ENCODE data around the gene PTK7.

The PTK7 gene

DNA sequence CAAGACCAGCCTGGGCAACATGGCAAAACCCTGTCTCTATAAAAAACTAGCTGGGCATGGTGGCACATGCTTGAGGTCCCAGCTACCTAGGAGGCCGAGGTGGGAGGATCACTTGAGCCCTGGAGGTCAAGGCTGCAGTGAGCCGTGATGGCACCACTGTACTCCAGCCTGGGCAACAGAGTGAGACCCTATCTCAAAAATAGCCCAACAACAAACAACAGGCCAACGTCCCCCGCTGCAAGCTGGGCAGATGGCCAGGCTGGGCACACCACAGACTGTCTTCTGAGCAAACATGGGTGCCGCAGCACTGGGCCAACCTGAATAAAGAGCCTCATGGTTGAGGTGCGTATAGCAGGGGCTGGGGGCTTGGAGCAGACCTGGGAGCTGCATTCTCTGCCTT lies 48.4 kb downstream of the PTK7 start:
- TF ChIP-seq, protein P1, sequence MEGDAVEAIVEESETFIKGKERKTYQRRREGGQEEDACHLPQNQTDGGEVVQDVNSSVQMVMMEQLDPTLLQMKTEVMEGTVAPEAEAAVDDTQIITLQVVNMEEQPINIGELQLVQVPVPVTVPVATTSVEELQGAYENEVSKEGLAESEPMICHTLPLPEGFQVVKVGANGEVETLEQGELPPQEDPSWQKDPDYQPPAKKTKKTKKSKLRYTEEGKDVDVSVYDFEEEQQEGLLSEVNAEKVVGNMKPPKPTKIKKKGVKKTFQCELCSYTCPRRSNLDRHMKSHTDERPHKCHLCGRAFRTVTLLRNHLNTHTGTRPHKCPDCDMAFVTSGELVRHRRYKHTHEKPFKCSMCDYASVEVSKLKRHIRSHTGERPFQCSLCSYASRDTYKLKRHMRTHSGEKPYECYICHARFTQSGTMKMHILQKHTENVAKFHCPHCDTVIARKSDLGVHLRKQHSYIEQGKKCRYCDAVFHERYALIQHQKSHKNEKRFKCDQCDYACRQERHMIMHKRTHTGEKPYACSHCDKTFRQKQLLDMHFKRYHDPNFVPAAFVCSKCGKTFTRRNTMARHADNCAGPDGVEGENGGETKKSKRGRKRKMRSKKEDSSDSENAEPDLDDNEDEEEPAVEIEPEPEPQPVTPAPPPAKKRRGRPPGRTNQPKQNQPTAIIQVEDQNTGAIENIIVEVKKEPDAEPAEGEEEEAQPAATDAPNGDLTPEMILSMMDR (IDR thresholded peaks at IDR 0.05; ENCODE audit: poor library complexity, severe bottlenecking), result no peak
- H3K9me3 ChIP-seq (ENCODE audit: severe bottlenecking), result no peaks in the 10 kb centered on the region
- H3K4me3 ChIP-seq (ENCODE audit: severe bottlenecking), result no peak overlapping the region
- H3K27ac ChIP-seq (ENCODE audit: poor library complexity, severe bottlenecking), result no peak overlapping the region
- ATAC-seq (ENCODE audit: low read depth) (no peak), DNase-seq (ENCODE audit: low spot score) (no peak)
- H3K27me3 ChIP-seq (ENCODE audit: insufficient read depth, poor library complexity, severe bottlenecking), result no peaks in the 10 kb centered on the region
- peaks cover 34% of the 10 kb centered on the region for H3K4me1 ChIP-seq (ENCODE audit: insufficient read depth, poor library complexity, severe bottlenecking)
- H3K36me3 ChIP-seq (ENCODE audit: low read depth), result peaks cover under 1% of the 10 kb centered on the region; the same call in 1 of the 2 replicates

DNA sequence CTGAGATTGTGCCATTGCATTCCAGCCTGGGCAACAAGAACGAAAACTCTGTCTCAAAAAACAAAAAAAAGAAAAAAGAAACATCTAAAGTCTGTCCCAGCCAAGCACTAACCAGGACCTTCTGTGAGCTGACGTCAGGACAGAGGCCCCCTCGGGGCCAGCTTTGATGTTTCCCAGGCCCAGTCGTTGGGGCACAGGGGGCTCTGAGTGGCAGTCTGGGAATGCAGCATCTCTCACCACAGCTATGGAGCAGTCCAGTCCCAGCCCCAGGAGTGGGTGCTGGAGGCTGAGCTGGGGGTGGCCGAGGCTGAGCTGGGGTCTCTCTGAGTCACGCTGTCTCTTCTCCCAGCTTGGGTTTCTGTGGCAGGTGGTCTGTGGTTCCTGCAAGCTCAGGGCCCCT lies 49.0 kb downstream of the PTK7 start:
- H3K27ac ChIP-seq (ENCODE audit: poor library complexity, severe bottlenecking), result no peak overlapping the region
- no peak for DNase-seq (ENCODE audit: low spot score)
- H3K9me3 ChIP-seq (ENCODE audit: severe bottlenecking), result no peaks in the 10 kb centered on the region
- H3K27me3 ChIP-seq (ENCODE audit: insufficient read depth, poor library complexity, severe bottlenecking), result no peaks in the 10 kb centered on the region
- peaks cover 3% of the 10 kb centered on the region; the same call in 1 of the 2 replicates for H3K36me3 ChIP-seq (ENCODE audit: low read depth)
- H3K4me1 ChIP-seq (ENCODE audit: insufficient read depth, poor library complexity, severe bottlenecking), result peaks cover 34% of the 10 kb centered on the region
- no peak for ATAC-seq (ENCODE audit: low read depth)
- no peak overlapping the region for H3K4me3 ChIP-seq (ENCODE audit: severe bottlenecking)
- TF ChIP-seq, protein P1 (IDR thresholded peaks at IDR 0.05; ENCODE audit: poor library complexity, severe bottlenecking), result no peak

DNA sequence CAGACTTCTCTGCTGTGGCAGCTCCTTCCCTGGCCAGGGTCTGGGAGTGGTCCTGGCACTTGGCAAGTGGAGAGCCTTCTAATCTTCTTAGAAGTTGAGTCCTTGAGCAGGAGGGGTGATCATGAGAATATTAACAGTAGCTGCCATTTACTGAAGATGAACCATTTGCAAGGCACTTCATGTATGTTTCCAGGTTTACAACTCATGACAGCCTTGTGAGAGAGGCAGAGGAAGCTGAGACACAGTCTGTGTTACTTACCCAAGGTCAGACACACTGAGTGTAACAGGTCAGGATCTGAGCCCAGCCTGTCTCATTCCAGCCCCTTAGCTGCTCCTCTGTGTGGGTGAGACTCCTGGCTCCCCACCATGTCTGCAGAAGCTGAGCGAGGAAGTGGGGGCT lies 49.4 kb downstream of the PTK7 start:
- Histone ChIP-seq H3K4me3 (ENCODE audit: severe bottlenecking) (no peak overlapping the region), H3K27ac (ENCODE audit: poor library complexity, severe bottlenecking) (no peak overlapping the region), H3K4me1 (ENCODE audit: insufficient read depth, poor library complexity, severe bottlenecking) (peaks cover 30% of the 10 kb centered on the region), H3K27me3 (ENCODE audit: insufficient read depth, poor library complexity, severe bottlenecking) (no peaks in the 10 kb centered on the region), H3K36me3 (ENCODE audit: low read depth) (peaks cover 6% of the 10 kb centered on the region; the same call in 1 of the 2 replicates), H3K9me3 (ENCODE audit: severe bottlenecking) (no peaks in the 10 kb centered on the region)
- no peak for ATAC-seq (ENCODE audit: low read depth)
- no peak for DNase-seq (ENCODE audit: low spot score)
- TF ChIP-seq, protein P1 (IDR thresholded peaks at IDR 0.05; ENCODE audit: poor library complexity, severe bottlenecking), result no peak

DNA sequence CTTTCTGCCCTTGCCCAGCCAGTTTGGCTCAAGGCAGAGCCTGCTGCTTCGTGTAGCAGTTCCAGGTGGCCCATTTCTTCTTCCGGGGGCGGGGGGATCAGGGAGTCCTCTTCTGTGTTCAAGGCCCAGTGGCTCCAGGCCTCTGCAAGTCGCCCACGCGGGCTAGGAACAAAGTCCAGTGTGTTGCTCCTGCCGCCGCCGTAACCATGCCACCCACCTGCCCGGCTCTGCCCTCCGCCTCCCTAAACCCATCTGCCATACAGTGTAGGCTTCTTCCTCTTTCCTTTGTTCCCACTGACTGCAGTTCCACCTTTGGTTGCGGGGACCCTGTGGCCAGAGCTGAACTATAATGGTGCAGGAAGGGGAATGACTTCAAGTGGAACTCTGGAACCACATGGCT lies 51.1 kb downstream of the PTK7 start:
- H3K27ac ChIP-seq (ENCODE audit: poor library complexity, severe bottlenecking), result no peak overlapping the region
- no peak overlapping the region for H3K4me3 ChIP-seq (ENCODE audit: severe bottlenecking)
- DNase-seq (ENCODE audit: low spot score), result no peak
- no peaks in the 10 kb centered on the region for H3K27me3 ChIP-seq (ENCODE audit: insufficient read depth, poor library complexity, severe bottlenecking)
- peaks cover 16% of the 10 kb centered on the region for H3K4me1 ChIP-seq (ENCODE audit: insufficient read depth, poor library complexity, severe bottlenecking)
- no peak for ATAC-seq (ENCODE audit: low read depth)
- no peaks in the 10 kb centered on the region for H3K9me3 ChIP-seq (ENCODE audit: severe bottlenecking)
- TF ChIP-seq, protein P1 (IDR thresholded peaks at IDR 0.05; ENCODE audit: poor library complexity, severe bottlenecking), result no peak
- peaks cover 15% of the 10 kb centered on the region; the same call in 1 of the 2 replicates for H3K36me3 ChIP-seq (ENCODE audit: low read depth)

DNA sequence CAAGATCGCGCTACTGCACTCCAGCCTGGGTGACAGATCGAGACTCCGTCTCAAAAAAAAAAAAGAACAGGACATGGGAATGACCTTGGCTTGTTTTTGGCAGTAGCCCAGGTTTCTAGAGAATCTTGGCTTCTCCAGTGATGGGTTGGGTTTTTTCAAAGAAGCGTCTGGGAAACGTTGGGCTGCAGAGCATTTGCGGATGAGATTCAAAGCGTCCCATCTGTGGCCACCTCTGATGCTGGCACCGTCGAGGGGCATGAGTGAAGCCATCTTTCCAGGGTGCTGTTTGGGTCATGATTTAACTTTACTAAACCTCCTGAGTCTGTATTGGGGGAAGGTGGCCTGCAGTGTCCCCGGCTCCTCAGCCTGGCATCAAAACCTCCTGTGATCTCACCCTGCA lies 51.8 kb downstream of the PTK7 start:
- Histone ChIP-seq H3K27me3 (ENCODE audit: insufficient read depth, poor library complexity, severe bottlenecking) (no peaks in the 10 kb centered on the region), H3K27ac (ENCODE audit: poor library complexity, severe bottlenecking) (no peak overlapping the region), H3K9me3 (ENCODE audit: severe bottlenecking) (no peaks in the 10 kb centered on the region), H3K4me3 (ENCODE audit: severe bottlenecking) (no peak overlapping the region), H3K36me3 (ENCODE audit: low read depth) (peaks cover 18% of the 10 kb centered on the region), H3K4me1 (ENCODE audit: insufficient read depth, poor library complexity, severe bottlenecking) (peaks cover 13% of the 10 kb centered on the region)
- DNase-seq (ENCODE audit: low spot score) (no peak), ATAC-seq (ENCODE audit: low read depth) (no peak)
- TF ChIP-seq, protein P1 (IDR thresholded peaks at IDR 0.05; ENCODE audit: poor library complexity, severe bottlenecking), result no peak

All from RWPE2 (cell line).